ENCODE data around the gene MORN1. TPM values are rescaled to one million over a fixed set of nuclear protein-coding genes. Genes with fewer than 3 reads are reported as not detected.

The MORN1 gene
- total RNA-seq, 1 donor from 2014 or later, result 10.8 TPM

DNA sequence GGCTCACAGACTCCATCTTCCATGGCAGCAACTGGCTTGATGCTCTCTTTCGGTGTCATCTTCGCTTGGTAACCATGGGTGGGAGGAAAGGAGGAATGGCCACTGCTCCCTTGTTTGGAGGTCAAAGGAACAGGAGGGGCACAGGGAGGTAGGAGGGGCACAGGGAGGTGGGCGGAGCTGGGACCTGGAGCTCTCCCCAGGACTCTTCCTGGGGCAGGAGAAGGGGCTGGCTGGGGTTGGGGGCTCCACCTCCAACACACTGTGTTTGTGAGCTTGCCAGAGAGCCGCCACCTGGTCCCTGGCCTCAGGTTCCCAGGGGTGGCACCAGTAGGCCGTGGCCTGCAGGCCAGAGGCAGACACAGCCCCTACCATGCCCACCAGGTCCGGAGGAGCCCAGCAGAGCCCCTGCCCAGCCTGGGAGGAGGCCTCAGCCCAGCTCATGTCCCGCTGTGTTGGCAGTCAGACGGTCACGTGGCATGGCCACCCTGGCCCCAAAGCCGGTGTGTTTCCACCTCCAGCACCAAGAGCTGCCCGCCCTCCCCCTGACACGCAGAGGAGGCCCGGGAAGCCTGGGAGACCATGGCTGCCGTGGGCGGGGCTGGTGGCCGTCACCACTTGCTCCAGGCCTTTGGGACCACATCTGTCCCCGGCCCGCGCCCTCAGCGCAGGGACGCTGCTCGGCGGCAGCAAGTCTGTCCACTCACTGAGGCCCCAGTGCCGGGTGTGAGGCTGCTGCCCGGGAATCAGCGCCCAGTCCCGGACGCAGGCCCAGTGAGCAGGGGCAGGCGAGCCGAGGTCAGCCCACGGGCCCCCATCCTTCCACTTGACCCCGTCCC lies 73.9 kb downstream of the MORN1 start:
- Mint-ChIP-seq H3K27me3 (ENCODE audit: unreplicated experiment) (peaks cover 2% of the 10 kb centered on the region), H3K36me3 (ENCODE audit: unreplicated experiment) (no peaks in the 10 kb centered on the region), H3K9me3 (ENCODE audit: unreplicated experiment) (no peaks in the 10 kb centered on the region), H3K4me3 (ENCODE audit: unreplicated experiment) (no peak overlapping the region), H3K27ac (ENCODE audit: unreplicated experiment) (no peak overlapping the region), H3K4me1 (ENCODE audit: low read depth, unreplicated experiment) (no peaks in the 10 kb centered on the region)
- TF ChIP-seq, protein P1, sequence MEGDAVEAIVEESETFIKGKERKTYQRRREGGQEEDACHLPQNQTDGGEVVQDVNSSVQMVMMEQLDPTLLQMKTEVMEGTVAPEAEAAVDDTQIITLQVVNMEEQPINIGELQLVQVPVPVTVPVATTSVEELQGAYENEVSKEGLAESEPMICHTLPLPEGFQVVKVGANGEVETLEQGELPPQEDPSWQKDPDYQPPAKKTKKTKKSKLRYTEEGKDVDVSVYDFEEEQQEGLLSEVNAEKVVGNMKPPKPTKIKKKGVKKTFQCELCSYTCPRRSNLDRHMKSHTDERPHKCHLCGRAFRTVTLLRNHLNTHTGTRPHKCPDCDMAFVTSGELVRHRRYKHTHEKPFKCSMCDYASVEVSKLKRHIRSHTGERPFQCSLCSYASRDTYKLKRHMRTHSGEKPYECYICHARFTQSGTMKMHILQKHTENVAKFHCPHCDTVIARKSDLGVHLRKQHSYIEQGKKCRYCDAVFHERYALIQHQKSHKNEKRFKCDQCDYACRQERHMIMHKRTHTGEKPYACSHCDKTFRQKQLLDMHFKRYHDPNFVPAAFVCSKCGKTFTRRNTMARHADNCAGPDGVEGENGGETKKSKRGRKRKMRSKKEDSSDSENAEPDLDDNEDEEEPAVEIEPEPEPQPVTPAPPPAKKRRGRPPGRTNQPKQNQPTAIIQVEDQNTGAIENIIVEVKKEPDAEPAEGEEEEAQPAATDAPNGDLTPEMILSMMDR (IDR thresholded peaks at IDR 0.05; ENCODE audit: partially characterized antibody, unreplicated experiment), result no peak
- no peak for DNase-seq

GRCh38 chr1:2316451-2316961 lies 74.8 kb downstream of the MORN1 start:
- Mint-ChIP-seq H3K36me3 (ENCODE audit: unreplicated experiment) (no peaks in the 10 kb centered on the region), H3K9me3 (ENCODE audit: unreplicated experiment) (no peaks in the 10 kb centered on the region), H3K27me3 (ENCODE audit: unreplicated experiment) (peaks cover under 1% of the 10 kb centered on the region), H3K27ac (ENCODE audit: unreplicated experiment) (peak overlapping the region; percentile 33), H3K4me1 (ENCODE audit: low read depth, unreplicated experiment) (no peaks in the 10 kb centered on the region), H3K4me3 (ENCODE audit: unreplicated experiment) (no peak overlapping the region)
- no peak for DNase-seq
- TF ChIP-seq, protein P1 (IDR thresholded peaks at IDR 0.05; ENCODE audit: partially characterized antibody, unreplicated experiment), result no peak

DNA sequence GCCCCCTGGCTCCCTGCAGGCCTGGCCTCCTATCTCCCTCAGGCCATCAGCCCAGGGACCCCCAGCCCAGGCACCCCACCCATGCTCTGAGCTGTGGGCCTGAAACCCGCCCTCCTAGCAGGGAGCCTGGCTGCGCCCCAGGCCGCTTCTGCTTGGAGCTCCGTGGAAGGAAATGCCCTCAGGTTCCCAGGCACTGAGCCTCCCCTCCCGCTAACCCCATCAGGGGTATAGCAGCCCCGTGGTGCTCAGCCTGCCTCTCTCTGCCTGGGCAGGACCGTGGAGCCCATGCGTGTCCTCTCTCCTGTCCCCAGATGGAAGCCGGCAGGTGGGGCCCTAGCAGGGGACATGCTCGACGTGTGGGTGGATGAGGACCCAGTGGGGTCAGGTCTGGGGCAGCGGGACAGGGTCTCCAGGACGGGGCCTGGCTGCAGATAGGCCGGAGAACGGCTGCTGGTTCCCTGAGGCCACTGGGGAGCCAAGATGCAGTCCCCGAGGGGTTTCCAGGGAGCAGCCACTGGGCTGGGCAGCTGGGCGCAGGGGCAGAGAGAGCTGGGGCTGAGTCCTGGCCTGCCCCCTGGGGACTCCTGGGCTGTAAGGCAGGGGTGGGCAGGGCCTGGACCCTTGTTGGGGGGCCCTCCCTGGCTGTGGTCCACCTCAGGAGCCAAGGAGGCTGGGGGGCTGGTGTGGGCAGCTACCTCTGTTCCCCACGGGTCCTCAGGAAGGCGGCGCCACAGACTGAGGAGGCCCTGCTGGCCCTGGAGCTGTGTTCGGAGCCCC lies 75.5 kb downstream of the MORN1 start:
- DNase-seq, result no peak
- Mint-ChIP-seq H3K4me3 (ENCODE audit: unreplicated experiment) (no peak overlapping the region), H3K9me3 (ENCODE audit: unreplicated experiment) (no peaks in the 10 kb centered on the region), H3K27ac (ENCODE audit: unreplicated experiment) (no peak overlapping the region), H3K36me3 (ENCODE audit: unreplicated experiment) (no peaks in the 10 kb centered on the region), H3K27me3 (ENCODE audit: unreplicated experiment) (no peaks in the 10 kb centered on the region), H3K4me1 (ENCODE audit: low read depth, unreplicated experiment) (no peaks in the 10 kb centered on the region)
- TF ChIP-seq, protein P1 (IDR thresholded peaks at IDR 0.05; ENCODE audit: partially characterized antibody, unreplicated experiment), result no peak

GRCh38 chr1:2314803-2315673 lies 76.3 kb downstream of the MORN1 start:
- DNase-seq, result no peak
- no peaks in the 10 kb centered on the region for H3K27me3 Mint-ChIP-seq (ENCODE audit: unreplicated experiment)
- H3K9me3 Mint-ChIP-seq (ENCODE audit: unreplicated experiment), result peaks cover 3% of the 10 kb centered on the region
- no peaks in the 10 kb centered on the region for H3K36me3 Mint-ChIP-seq (ENCODE audit: unreplicated experiment)
- no peaks in the 10 kb centered on the region for H3K4me1 Mint-ChIP-seq (ENCODE audit: low read depth, unreplicated experiment)
- H3K27ac Mint-ChIP-seq (ENCODE audit: unreplicated experiment), result no peak overlapping the region
- TF ChIP-seq, protein P1 (IDR thresholded peaks at IDR 0.05; ENCODE audit: partially characterized antibody, unreplicated experiment), result peak; percentile 100
- no peak overlapping the region for H3K4me3 Mint-ChIP-seq (ENCODE audit: unreplicated experiment)
